HCT116 (cell line): Measurements from ENCODE around the gene CDK14. TPM values are rescaled to one million over a fixed set of nuclear protein-coding genes. Genes with fewer than 3 reads are reported as not detected.

Experiments
- ATAC-seq: fragments of 200-7000 bp; cut with Tn5 transposase; 2 replicates; pipeline ENCODE4 v1.9.1; 2020; ENCODE audit warnings: mild to moderate bottlenecking, moderate library complexity
- BruUV-seq: library from RNA; stranded (reverse); fragments of 400-500 nt; replicated peaks from 2 replicates; lab custom pipeline; 2021; lab: Mats Ljungman, UMichigan
- CTCF ChIA-PET: fragments of 300-600 bp; sonication (Branson Sonifier 250); formaldehyde crosslinking; loops from one replicate; lab custom pipeline; 2021; ENCODE audit warnings: antibody characterized with exemption; lab: Charles Lee
- POLR2A ChIA-PET: fragments of 300-600, 350-600 bp; sonication (Branson Sonifier 250); formaldehyde crosslinking; loops from one replicate; lab custom pipeline; 2021; ENCODE audit warnings: antibody characterized with exemption; lab: Charles Lee
- RAD21 ChIA-PET, 2 experiments: fragments of 300-600 bp; sonication (Branson Sonifier 250); formaldehyde crosslinking; loops; one replicate each; lab custom pipeline; 2023; ENCODE audit warnings: low total read pairs in 2 of 2; ENCODE audit not compliant: uncharacterized antibody in 2 of 2, unreplicated experiment in 2 of 2, low non-redundant PET in 1 of 2; lab: Charles Lee
- DNase-seq: peaks from one replicate; pipeline ENCODE4 v3.0.0-alpha.2; 2010; ENCODE audit warnings: low read depth, low spot score
- H2AFZ ChIP-seq: fragments of 200-600 bp; shearing (Covaris generic), sonication (generic); 2 replicates; pipeline ENCODE4 v1.6.1; 2017; ENCODE audit warnings: low read depth, mixed run types, mixed read lengths, antibody characterized with exemption, low read length; ENCODE audit not compliant: poor library complexity, severe bottlenecking
- H3K27ac ChIP-seq: 2 replicates; pipeline ENCODE4 v1.5.1; 2012; ENCODE audit warnings: low read depth, low read length
- H3K27me3 ChIP-seq: fragments of 200-600 bp; sonication (generic); 2 replicates; pipeline ENCODE4 v1.6.1; 2016; ENCODE audit warnings: mixed run types, low read length, mixed read lengths; ENCODE audit not compliant: insufficient read depth
- H3K36me3 ChIP-seq, 2 experiments: fragments of 200-500 bp in 1 of 2; fragments of 200-600 bp in 1 of 2; sonication (Bioruptor generic) in 1 of 2; sonication (generic) in 1 of 2; 2 replicates each; pipeline versions ENCODE4 v1.5.1 to v1.6.1; 2014 to 2016; ENCODE audit warnings: low read length in 2 of 2, inconsistent platforms in 1 of 2, mixed read lengths in 1 of 2, mixed run types in 1 of 2; ENCODE audit not compliant: insufficient read depth in 2 of 2, control insufficient read depth in 1 of 2
- H3K4me1 ChIP-seq, 2 experiments: fragments of 200-600 bp in 1 of 2; sonication (generic) in 1 of 2; 2 replicates each; pipeline versions ENCODE4 v1.5.1 to v1.6.1; 2012 to 2017; ENCODE audit warnings: low read length in 2 of 2, inconsistent platforms in 1 of 2, mild to moderate bottlenecking in 1 of 2, mixed read lengths in 1 of 2, mixed run types in 1 of 2, moderate library complexity in 1 of 2; ENCODE audit not compliant: insufficient read depth in 2 of 2, control insufficient read depth in 1 of 2
- H3K4me2 ChIP-seq: fragments of 200-600 bp; sonication (generic); 2 replicates; pipeline ENCODE4 v1.6.1; 2017; ENCODE audit warnings: mixed run types, low read length, mixed read lengths
- H3K4me3 ChIP-seq, 2 experiments: fragments of 200-600 bp in 1 of 2; sonication (generic) in 1 of 2; replicated peaks in 1 of 2; 2 replicates each; pipeline ENCODE4 v1.5.1; 2011 to 2016; ENCODE audit warnings: low read length in 2 of 2, control low read depth in 1 of 2, low read depth in 1 of 2, mild to moderate bottlenecking in 1 of 2, mixed read lengths in 1 of 2, mixed run types in 1 of 2
- H3K79me2 ChIP-seq: fragments of 200-600 bp; sonication (generic); 2 replicates; pipeline ENCODE4 v1.6.1; 2017; ENCODE audit warnings: mild to moderate bottlenecking, mixed run types, low read length, moderate library complexity, mixed read lengths; ENCODE audit not compliant: insufficient read depth
- H3K9ac ChIP-seq: fragments of 200-600 bp; sonication (generic); 2 replicates; pipeline ENCODE4 v1.6.1; 2016; ENCODE audit warnings: low read length, mixed read lengths
- H3K9me2 ChIP-seq: fragments of 200-600 bp; sonication (generic), shearing (Covaris generic); 2 replicates; pipeline ENCODE4 v1.6.1; 2017; ENCODE audit warnings: mixed run types, mild to moderate bottlenecking, moderate library complexity; ENCODE audit not compliant: insufficient read depth
- H3K9me3 ChIP-seq, 2 experiments: fragments of 200-500 bp in 1 of 2; fragments of 200-600 bp in 1 of 2; sonication (Bioruptor generic) in 1 of 2; sonication (generic) in 1 of 2; 2 replicates each; pipeline ENCODE4 v1.6.1; 2014 to 2017; ENCODE audit warnings: low read length in 2 of 2, mixed read lengths in 2 of 2, inconsistent platforms in 1 of 2, low read depth in 1 of 2, mild to moderate bottlenecking in 1 of 2, mixed run types in 1 of 2, moderate library complexity in 1 of 2; ENCODE audit not compliant: control insufficient read depth in 1 of 2, insufficient read depth in 1 of 2
- H4K20me1 ChIP-seq: fragments of 200-600 bp; sonication (generic), shearing (Covaris generic); 2 replicates; pipeline ENCODE4 v1.6.1; 2017; ENCODE audit warnings: mixed run types, mild to moderate bottlenecking, moderate library complexity; ENCODE audit not compliant: insufficient read depth
- CBX3 ChIP-seq: IDR thresholded peaks from 2 replicates; pipeline ENCODE4 v1.6.1; 2012; ENCODE audit warnings: low read depth
- EGR1 ChIP-seq: IDR thresholded peaks from 2 replicates; pipeline ENCODE4 v1.6.1; 2012; ENCODE audit warnings: low read depth
- ELF1 ChIP-seq: IDR thresholded peaks from 2 replicates; pipeline ENCODE4 v1.6.1; 2012; ENCODE audit warnings: low read depth, borderline replicate concordance
- EZH2 ChIP-seq: fragments of 200-600 bp; sonication (generic); IDR thresholded peaks from 2 replicates; pipeline ENCODE4 v1.6.1; 2017; ENCODE audit warnings: antibody characterized with exemption, mixed run types
- EZH2phosphoT487 ChIP-seq: fragments of 200-600 bp; IDR thresholded peaks from 2 replicates; pipeline ENCODE4 v1.6.1; 2018; ENCODE audit warnings: antibody characterized with exemption, borderline replicate concordance
- JUND ChIP-seq: IDR thresholded peaks from 2 replicates; pipeline ENCODE4 v1.6.1; 2012
- RAD21 ChIP-seq: IDR thresholded peaks from 2 replicates; pipeline ENCODE4 v1.6.1; 2012; ENCODE audit warnings: low read depth, mild to moderate bottlenecking
- SP1 ChIP-seq: IDR thresholded peaks from 2 replicates; pipeline ENCODE4 v1.6.1; 2012; ENCODE audit warnings: low read depth
- SRF ChIP-seq: IDR thresholded peaks from 2 replicates; pipeline ENCODE4 v1.6.1; 2012; ENCODE audit warnings: low read depth
- YY1 ChIP-seq: IDR thresholded peaks from 2 replicates; pipeline ENCODE4 v1.6.1; 2011; ENCODE audit warnings: low read length, low read depth, moderate library complexity, mild to moderate bottlenecking; ENCODE audit not compliant: insufficient replicate concordance; ENCODE audit errors: extremely low read depth
- ZFX ChIP-seq: fragments of 450-650 bp; IDR thresholded peaks from 2 replicates; pipeline ENCODE4 v1.6.1; 2017
- intact Hi-C: fragments of 100-400 bp; cut with micrococcal nuclease; formaldehyde crosslinking; loops from 2 replicates; pipeline ENCODE4 v1.10.0; 2022
- total RNA-seq: library from RNA; stranded (reverse); gene quantifications from one replicate; pipeline ENCODE4 v1.2.1, GENCODE V29; 2021; ENCODE audit not compliant: unreplicated experiment
- TF ChIP-seq, protein P1 (sequence below): IDR thresholded peaks from 2 replicates; pipeline ENCODE4 v1.6.1; 2011; ENCODE audit warnings: mild to moderate bottlenecking, low read length, moderate library complexity; ENCODE audit not compliant: insufficient replicate concordance; ENCODE audit errors: extremely low read depth
- TF ChIP-seq, protein P2 (sequence below): IDR thresholded peaks from 2 replicates; pipeline ENCODE4 v1.6.1; 2012

Gene CDK14
- total RNA-seq, 1 experiment from 2014 or later = 10.2 TPM

DNA sequence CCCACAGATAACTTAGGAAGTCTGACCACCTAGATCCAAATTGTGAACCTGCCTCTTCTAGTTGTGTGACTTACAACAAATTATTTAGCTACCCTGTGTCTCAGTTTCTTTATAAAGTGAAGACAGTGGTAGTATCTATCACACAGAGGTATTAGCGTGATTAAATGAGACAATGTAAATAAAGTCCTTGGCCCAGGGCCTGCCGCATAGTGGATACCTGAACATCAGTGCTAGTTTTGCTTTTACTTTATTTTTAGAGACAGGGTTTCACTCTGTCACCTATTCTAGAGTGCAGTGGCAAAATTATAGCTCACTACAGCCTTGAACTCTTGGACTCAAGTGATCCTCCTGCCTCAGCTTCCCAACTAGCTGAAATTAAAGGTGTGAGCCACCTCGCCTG is 177.1 kb downstream of the CDK14 start:
- no peaks in the 10 kb centered on the region for H4K20me1 ChIP-seq
- H3K4me1 ChIP-seq = no peaks in the 10 kb centered on the region
- H3K9ac ChIP-seq = no peak overlapping the region
- H3K9me2 ChIP-seq = no peaks in the 10 kb centered on the region
- BruUV-seq = no TSS peak
- no peaks in the 10 kb centered on the region for H3K79me2 ChIP-seq
- no peaks in the 10 kb centered on the region for H3K9me3 ChIP-seq
- intact Hi-C loops = no loop called here
- ChIA-PET POLR2A (no interaction called here), CTCF (no interaction called here), RAD21 (no interaction called here)
- DNase-seq (no peak), ATAC-seq (no peak)
- TF ChIP-seq, protein P1, sequence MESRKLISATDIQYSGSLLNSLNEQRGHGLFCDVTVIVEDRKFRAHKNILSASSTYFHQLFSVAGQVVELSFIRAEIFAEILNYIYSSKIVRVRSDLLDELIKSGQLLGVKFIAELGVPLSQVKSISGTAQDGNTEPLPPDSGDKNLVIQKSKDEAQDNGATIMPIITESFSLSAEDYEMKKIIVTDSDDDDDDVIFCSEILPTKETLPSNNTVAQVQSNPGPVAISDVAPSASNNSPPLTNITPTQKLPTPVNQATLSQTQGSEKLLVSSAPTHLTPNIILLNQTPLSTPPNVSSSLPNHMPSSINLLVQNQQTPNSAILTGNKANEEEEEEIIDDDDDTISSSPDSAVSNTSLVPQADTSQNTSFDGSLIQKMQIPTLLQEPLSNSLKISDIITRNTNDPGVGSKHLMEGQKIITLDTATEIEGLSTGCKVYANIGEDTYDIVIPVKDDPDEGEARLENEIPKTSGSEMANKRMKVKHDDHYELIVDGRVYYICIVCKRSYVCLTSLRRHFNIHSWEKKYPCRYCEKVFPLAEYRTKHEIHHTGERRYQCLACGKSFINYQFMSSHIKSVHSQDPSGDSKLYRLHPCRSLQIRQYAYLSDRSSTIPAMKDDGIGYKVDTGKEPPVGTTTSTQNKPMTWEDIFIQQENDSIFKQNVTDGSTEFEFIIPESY = no peak
- TF ChIP-seq, protein P2, sequence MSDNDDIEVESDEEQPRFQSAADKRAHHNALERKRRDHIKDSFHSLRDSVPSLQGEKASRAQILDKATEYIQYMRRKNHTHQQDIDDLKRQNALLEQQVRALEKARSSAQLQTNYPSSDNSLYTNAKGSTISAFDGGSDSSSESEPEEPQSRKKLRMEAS = no peak
- no peak for TF ChIP-seq EZH2
- no peak for TF ChIP-seq ELF1
- TF ChIP-seq RAD21 = no peak
- no peak for TF ChIP-seq JUND
- no peak for TF ChIP-seq EZH2phosphoT487
- no peak for TF ChIP-seq EGR1
- TF ChIP-seq YY1 = no peak
- H3K27ac ChIP-seq = no peak overlapping the region
- no peak overlapping the region for H2AFZ ChIP-seq
- H3K27me3 ChIP-seq = no peaks in the 10 kb centered on the region
- H3K4me2 ChIP-seq = no peak overlapping the region
- no peak overlapping the region for H3K4me3 ChIP-seq
- no peaks in the 10 kb centered on the region for H3K36me3 ChIP-seq

DNA sequence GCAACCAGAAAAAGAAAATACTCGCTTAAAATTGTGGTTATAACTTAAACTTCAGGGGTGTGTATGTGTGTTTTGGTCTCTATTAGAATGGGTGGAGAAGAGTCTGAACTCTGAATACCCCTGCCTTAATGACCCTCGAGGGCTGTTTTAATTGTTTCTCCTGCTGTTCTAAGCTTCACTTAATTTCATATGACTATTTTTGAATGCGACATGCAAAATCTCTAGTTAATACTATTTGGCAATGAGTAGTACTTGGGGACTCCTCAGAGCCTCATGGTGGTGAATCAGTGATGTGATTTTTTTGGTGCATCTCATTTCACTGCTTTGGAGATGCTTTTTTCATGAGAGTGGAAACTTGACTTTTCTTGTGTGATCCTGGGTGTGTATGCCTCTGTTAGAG is 178.6 kb downstream of the CDK14 start:
- Histone ChIP-seq H3K79me2 (no peaks in the 10 kb centered on the region), H3K4me1 (no peaks in the 10 kb centered on the region), H3K4me3 (no peak overlapping the region), H4K20me1 (no peaks in the 10 kb centered on the region), H3K4me2 (no peak overlapping the region), H3K27me3 (no peaks in the 10 kb centered on the region), H3K9me3 (no peaks in the 10 kb centered on the region), H3K27ac (no peak overlapping the region), H3K36me3 (no peaks in the 10 kb centered on the region), H2AFZ (no peak overlapping the region), H3K9me2 (no peaks in the 10 kb centered on the region), H3K9ac (no peak overlapping the region)
- RAD21 ChIA-PET = no interaction called here
- ATAC-seq (no peak), DNase-seq (no peak)
- no TSS peak for BruUV-seq
- POLR2A ChIA-PET = no interaction called here
- intact Hi-C loops = no loop called here
- CTCF ChIA-PET = no interaction called here
- TF ChIP-seq ELF1 (no peak), CBX3 (no peak), EZH2 (no peak), SP1 (no peak), SRF (no peak), ZFX (no peak)
